Upper lobe of left lung (tissue), 4 donors: Measurements from ENCODE around the gene CDH8.

Experiments used
- CTCF ChIP-seq, 6 experiments: fragments of 450-650 bp in 4 of 6; fragments of 200-600 bp in 2 of 6; sonication (generic) in 2 of 6; IDR thresholded peaks; one replicate each; pipeline ENCODE4 v1.5.1; 2016 to 2019; ENCODE audit warnings: antibody characterized with exemption in 6 of 6
- EP300 ChIP-seq, 4 donors: sonication (generic); formaldehyde crosslinking; IDR thresholded peaks; one replicate each; pipeline ENCODE4 v1.5.1; 2017; ENCODE audit warnings: antibody characterized with exemption in 4 of 4, control low read depth in 2 of 4
- POLR2AphosphoS5 ChIP-seq, 2 donors: sonication (generic); formaldehyde crosslinking; IDR thresholded peaks; one replicate each; pipeline ENCODE4 v1.5.1; 2017; ENCODE audit warnings: antibody characterized with exemption in 2 of 2

- TF ChIP-seq CTCF (IDR thresholded peaks at IDR 0.05) (no peak), EP300 (IDR thresholded peaks at IDR 0.05) (no peak), POLR2AphosphoS5 (IDR thresholded peaks at IDR 0.05) (no peak)
Observed at GRCh38 chr16:61807551-61807950, 228.7 kb downstream of the CDH8 start.
